ENCODE data around the gene MYBPH.

The MYBPH gene

GRCh38 chr1:203130358-203130985, 45.2 kb downstream of the MYBPH start:
- no peak overlapping the region for H3K4me3 ChIP-seq (ENCODE audit: low read depth, low read length)
- no peak overlapping the region for H3K27ac ChIP-seq
- in situ Hi-C loops (cut with HindIII; ENCODE audit: low pct_ligation_motif_present, low sequenced_read_pairs): no loop called here
- H3K36me3 ChIP-seq (replicated peaks): no peaks in the 10 kb centered on the region
- H3K27me3 ChIP-seq (replicated peaks): peaks cover 26% of the 10 kb centered on the region
- no peak for DNase-seq
- TF ChIP-seq CTCF (IDR thresholded peaks at IDR 0.05; ENCODE audit: low read depth, low read length, missing control alignments): no peak

GRCh38 chr1:203129501-203130231, 46.0 kb downstream of the MYBPH start:
- no peak for DNase-seq
- Histone ChIP-seq H3K27ac (no peak overlapping the region), H3K4me3 (ENCODE audit: low read depth, low read length) (no peak overlapping the region), H3K27me3 (replicated peaks) (peaks cover 31% of the 10 kb centered on the region), H3K36me3 (replicated peaks) (no peaks in the 10 kb centered on the region)
- TF ChIP-seq CTCF (IDR thresholded peaks at IDR 0.05; ENCODE audit: low read depth, low read length, missing control alignments): no peak
- in situ Hi-C loops (cut with HindIII; ENCODE audit: low pct_ligation_motif_present, low sequenced_read_pairs): no loop called here

GRCh38 chr1:203128716-203129500, 46.7 kb downstream of the MYBPH start:
- TF ChIP-seq CTCF (IDR thresholded peaks at IDR 0.05; ENCODE audit: low read depth, low read length, missing control alignments): no peak
- Histone ChIP-seq H3K27me3 (replicated peaks) (peaks cover 39% of the 10 kb centered on the region), H3K36me3 (replicated peaks) (no peaks in the 10 kb centered on the region), H3K27ac (no peak overlapping the region), H3K4me3 (ENCODE audit: low read depth, low read length) (no peak overlapping the region)
- in situ Hi-C loops (cut with HindIII; ENCODE audit: low pct_ligation_motif_present, low sequenced_read_pairs): no loop called here
- DNase-seq: no peak

- in situ Hi-C loops (cut with HindIII; ENCODE audit: low pct_ligation_motif_present, low sequenced_read_pairs): no loop called here
- Histone ChIP-seq H3K27ac (no peak overlapping the region), H3K27me3 (replicated peaks) (peaks cover 40% of the 10 kb centered on the region), H3K36me3 (replicated peaks) (no peaks in the 10 kb centered on the region), H3K4me3 (ENCODE audit: low read depth, low read length) (no peak overlapping the region)
- DNase-seq: no peak
- TF ChIP-seq CTCF (IDR thresholded peaks at IDR 0.05; ENCODE audit: low read depth, low read length, missing control alignments): no peak
Observed at GRCh38 chr1:203128431-203128715, 47.3 kb downstream of the MYBPH start.

- Histone ChIP-seq H3K27me3 (replicated peaks) (peaks cover 40% of the 10 kb centered on the region), H3K36me3 (replicated peaks) (no peaks in the 10 kb centered on the region), H3K27ac (no peak within 1 kb of the TSS), H3K4me3 (ENCODE audit: low read depth, low read length) (peak within 1 kb of the TSS; percentile 20)
- peak; percentile 11 for TF ChIP-seq CTCF (IDR thresholded peaks at IDR 0.05; ENCODE audit: low read depth, low read length, missing control alignments)
- in situ Hi-C loops (cut with HindIII; ENCODE audit: low pct_ligation_motif_present, low sequenced_read_pairs): no loop called here
- DNase-seq: peak; percentile 12
Observed at GRCh38 chr1:203127666-203128430, 47.8 kb downstream of the MYBPH start, which contains the start of gene ADORA1. TSS of gene ADORA1 (plus strand) at chr1:203127726. CDS start at chr1:203128842, 1,116 bp downstream.

Data from brain microvascular endothelial cell (primary cell).